Heart left ventricle (tissue), 13 donors: ENCODE data around the gene PLCB3.

ENCODE experiments used
- CTCF ChIP-seq, 12 donors: fragments of 200-600 bp; sonication (generic) in 4 of 12; IDR thresholded peaks; one replicate each; pipeline versions ENCODE4 v1.5.0 to v1.8.0; 2018 to 2022; ENCODE audit warnings: antibody characterized with exemption in 12 of 12, mild to moderate bottlenecking in 5 of 12
- POLR2A ChIP-seq, 2 donors: fragments of 450-650 bp; IDR thresholded peaks; one replicate each; pipeline ENCODE4 v1.6.1; 2017; ENCODE audit warnings: antibody characterized with exemption in 2 of 2, mild to moderate bottlenecking in 2 of 2, moderate library complexity in 2 of 2
- donor health status: ischemic (EF 13 %, LVEDD 7.1; RV severe dilation, severe dysfunction).
- donor health status: DM: no; HTN: yes; CAD: no.
- donor health status: DM: no; HTN: no; CAD: no.
- donor health status: ischemic (EF 25% LVEDD 6.9; RV normal size, moderate dysfunction).
- donor health status: ischemic (EF 25% LVEDD 5.7; RV mildly dilated, moderate dysfunction).
- donor health status: ischemic (EF 35%, LVEDD 5.7; RV mildly dilated, moderate dysfunction).
- donor health status: nonischemic (EF 11% LVEDD 7.7; RV severe dilation, severe dysfunction).
- donor health status: DM: yes; HTN: yes; CAD: no.
- donor health status: PGD.
- donor health status: ischemic (EF 29% LVEDD 5.4; RV normal size, mild dysfunction).
- donor health status: nonischemic (EF 23%, LVEDD 6.1; RV moderate dilation, normal function).

DNA sequence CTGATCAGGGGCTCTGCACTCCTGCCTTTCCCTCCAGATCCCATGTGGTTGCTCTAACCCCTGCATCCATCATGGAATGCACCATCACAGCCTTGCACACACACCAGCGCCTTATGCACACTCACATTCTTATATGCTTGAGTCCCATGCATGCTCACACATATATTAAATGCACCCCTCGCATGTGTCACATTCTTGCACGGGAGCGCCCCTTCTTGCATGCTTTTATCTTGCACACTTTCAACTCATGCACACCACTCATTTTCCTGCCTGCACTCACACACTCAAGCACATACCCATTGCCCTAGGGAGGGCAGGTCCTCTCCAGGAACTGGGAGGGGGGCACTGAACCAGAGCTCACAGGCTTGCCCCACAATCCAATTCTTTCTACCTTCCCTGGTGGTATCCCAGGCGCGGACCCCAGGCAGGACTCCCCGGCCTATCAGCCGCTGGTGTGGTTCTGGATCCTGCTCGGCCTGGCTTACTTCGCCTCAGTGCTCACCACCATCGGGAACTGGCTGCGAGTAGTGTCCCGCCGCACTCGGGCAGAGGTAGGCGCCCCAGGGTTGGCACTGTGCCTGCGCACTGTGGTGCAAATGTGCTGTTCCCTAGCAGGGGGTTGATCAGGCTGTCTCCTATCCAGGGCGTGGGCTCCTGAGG lies 46.5 kb downstream of the PLCB3 start:
- TF ChIP-seq CTCF (IDR thresholded peaks at IDR 0.05) (no peak), POLR2A (IDR thresholded peaks at IDR 0.05) (no peak)
